ENCODE measurements around the gene ACIN1.

ACIN1 gene

GRCh38 chr14:23069413-23069806 is 25.5 kb downstream of the ACIN1 start:
- peak overlapping the region; percentile 85 to 95 (median 91) for H3K27ac Mint-ChIP-seq

DNA sequence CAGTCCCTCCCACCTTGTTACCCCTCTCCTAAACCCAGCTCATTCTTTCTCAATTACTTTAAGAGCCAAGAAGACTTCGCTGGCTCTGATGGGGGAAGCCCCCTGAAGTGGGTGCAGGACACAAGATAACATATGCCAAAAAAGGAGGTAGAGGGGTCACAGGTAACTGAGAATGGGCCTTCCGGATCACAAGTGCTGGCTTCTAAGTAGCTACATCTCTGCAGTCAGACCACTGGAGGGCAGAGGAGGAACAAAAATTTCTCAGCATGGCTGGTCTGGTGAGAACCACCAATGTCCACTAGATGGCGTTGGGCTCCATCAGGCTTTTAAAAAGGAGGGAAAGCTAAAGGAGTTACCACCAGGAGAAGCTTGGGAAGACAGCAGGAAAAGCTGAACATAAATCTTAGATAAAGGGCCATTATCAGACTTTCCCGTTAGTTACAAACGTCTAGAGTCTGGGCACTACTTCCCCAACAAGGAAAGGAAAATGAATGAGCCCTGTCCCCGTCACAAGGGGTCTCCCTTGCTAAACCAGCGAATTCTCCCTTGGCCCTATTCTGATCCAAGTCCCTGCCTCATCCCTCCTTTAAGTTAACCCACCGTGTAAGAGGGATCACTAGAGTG is 26.0 kb downstream of the ACIN1 start:
- H3K9me3 Mint-ChIP-seq, result no peaks in the 10 kb centered on the region
- peak overlapping the region; percentile 89 to 94 (median 91) for H3K4me3 Mint-ChIP-seq
- peaks cover 47% of the 10 kb centered on the region for H3K4me1 Mint-ChIP-seq
- peak overlapping the region; percentile 85 to 95 (median 91) for H3K27ac Mint-ChIP-seq
- peaks cover 62% of the 10 kb centered on the region for H3K36me3 Mint-ChIP-seq (ENCODE audit: low read depth)
- no peaks in the 10 kb centered on the region for H3K27me3 Mint-ChIP-seq (ENCODE audit: low read depth)
- TF ChIP-seq CTCF (IDR thresholded peaks at IDR 0.05; ENCODE audit: unreplicated experiment in 3 of 3), result peak; percentile 99

More at GRCh38 chr14:23069413-23069806, 25.5 kb downstream of the ACIN1 start:
- Mint-ChIP-seq H3K4me1 (peaks cover 47% of the 10 kb centered on the region), H3K9me3 (no peaks in the 10 kb centered on the region), H3K4me3 (peak overlapping the region; percentile 89 to 94 (median 91)), H3K27me3 (ENCODE audit: low read depth) (no peaks in the 10 kb centered on the region), H3K36me3 (ENCODE audit: low read depth) (peaks cover 57% of the 10 kb centered on the region)
- no peak for TF ChIP-seq CTCF (IDR thresholded peaks at IDR 0.05; ENCODE audit: unreplicated experiment in 3 of 3)

DNA sequence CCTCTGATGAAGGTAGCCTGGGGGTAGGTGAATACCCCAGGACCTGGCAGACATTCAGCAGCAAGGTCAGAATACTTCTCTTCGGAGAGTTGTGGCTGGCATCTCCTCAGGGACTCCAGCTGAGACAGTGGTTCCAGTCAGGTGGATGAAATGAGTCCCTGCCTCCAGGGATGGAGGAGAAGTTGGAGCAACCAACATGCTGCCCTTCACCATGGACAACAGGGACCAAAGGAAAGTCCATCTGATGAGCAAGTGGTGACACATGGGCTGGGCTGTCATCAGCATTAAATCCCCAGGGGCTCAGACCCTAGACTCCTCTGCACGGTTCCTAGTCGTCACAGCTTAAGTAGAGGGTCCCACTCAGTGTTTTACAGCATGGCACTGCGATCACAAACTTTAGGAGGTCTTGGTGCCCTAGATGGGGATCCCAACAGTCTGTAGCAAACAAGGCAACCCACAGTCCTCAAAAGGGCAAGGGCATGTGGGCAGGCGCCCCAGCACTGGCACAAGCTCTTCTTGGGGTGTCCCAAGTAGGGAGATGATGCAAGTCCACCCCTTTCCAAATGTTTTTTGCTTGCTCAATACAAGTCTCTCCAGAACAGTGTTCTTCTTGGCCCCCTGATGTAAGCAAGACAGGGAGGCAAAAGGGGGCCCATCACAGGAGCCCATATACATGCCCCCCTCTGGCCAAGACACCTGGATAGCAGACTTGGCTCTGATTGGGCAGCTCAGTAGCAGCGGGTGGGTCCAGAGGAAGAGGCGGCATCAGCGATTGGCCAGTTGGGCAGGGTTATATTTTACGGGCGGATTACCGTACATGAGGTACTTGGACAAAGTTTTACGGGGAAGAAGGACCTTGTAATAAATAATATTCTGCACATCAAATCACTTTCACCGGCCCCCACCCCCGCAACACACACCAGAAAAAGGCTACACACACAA is 26.8 kb downstream of the ACIN1 start:
- peaks cover 51% of the 10 kb centered on the region for H3K4me1 Mint-ChIP-seq
- peak overlapping the region; percentile 89 to 94 (median 91) for H3K4me3 Mint-ChIP-seq
- no peaks in the 10 kb centered on the region for H3K27me3 Mint-ChIP-seq (ENCODE audit: low read depth)
- H3K27ac Mint-ChIP-seq, result peak overlapping the region; percentile 85 to 95 (median 91)
- TF ChIP-seq CTCF (IDR thresholded peaks at IDR 0.05; ENCODE audit: unreplicated experiment in 3 of 3), result no peak
- H3K36me3 Mint-ChIP-seq (ENCODE audit: low read depth), result peaks cover 70% of the 10 kb centered on the region
- H3K9me3 Mint-ChIP-seq, result no peaks in the 10 kb centered on the region

- Mint-ChIP-seq H3K9me3 (no peaks in the 10 kb centered on the region), H3K36me3 (ENCODE audit: low read depth) (peaks cover 74% of the 10 kb centered on the region), H3K27ac (no peak overlapping the region), H3K4me3 (no peak overlapping the region), H3K4me1 (peaks cover 50% of the 10 kb centered on the region), H3K27me3 (ENCODE audit: low read depth) (no peaks in the 10 kb centered on the region)
- TF ChIP-seq CTCF (IDR thresholded peaks at IDR 0.05; ENCODE audit: unreplicated experiment in 3 of 3), result no peak
Measured at GRCh38 chr14:23066855-23067744, 27.8 kb downstream of the ACIN1 start.

DNA sequence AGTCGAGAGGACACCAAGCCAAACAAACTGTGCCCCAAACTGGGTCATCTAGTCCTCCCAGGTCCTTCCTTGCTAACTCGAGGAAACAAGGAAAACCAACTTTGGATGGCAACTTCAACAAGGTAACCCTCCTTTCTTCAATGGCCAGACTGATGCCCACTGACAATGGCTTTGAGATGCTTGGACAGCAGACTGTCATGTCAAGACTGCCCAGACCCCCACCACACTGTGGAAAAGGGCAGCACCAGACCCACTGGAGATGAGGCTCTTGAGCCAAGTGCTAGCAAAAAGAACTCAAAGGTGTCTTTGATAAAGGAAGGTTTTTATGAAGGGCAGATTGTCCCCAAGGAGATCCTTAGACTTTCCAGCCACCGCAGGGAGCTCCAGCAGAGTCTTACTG is 28.6 kb downstream of the ACIN1 start:
- Mint-ChIP-seq H3K27me3 (ENCODE audit: low read depth) (no peaks in the 10 kb centered on the region), H3K36me3 (ENCODE audit: low read depth) (peaks cover 71% of the 10 kb centered on the region), H3K9me3 (no peaks in the 10 kb centered on the region), H3K4me1 (peaks cover 44% of the 10 kb centered on the region), H3K4me3 (no peak overlapping the region), H3K27ac (no peak overlapping the region)
- TF ChIP-seq CTCF (IDR thresholded peaks at IDR 0.05; ENCODE audit: unreplicated experiment in 3 of 3), result no peak

Data from nephron (organoid).